Duodenal mucosa (tissue), 2 donors: ENCODE results near the gene CMTM7.
A peak's percentile ranks its signal among the peaks of the same experiment; 100 is the strongest.
"Not testable (repeated sequence)": the region's sequence is repeated elsewhere in the genome, so short reads cannot be mapped to it uniquely, and the experiment has no call there.

Source experiments
- H3K27ac ChIP-seq: one replicate; pipeline ENCODE4 v1.7.0; 2013; ENCODE audit warnings: low read depth, low read length
- H3K27me3 ChIP-seq, 2 donors: one replicate each; pipeline ENCODE4 v1.7.0; 2013; ENCODE audit warnings: low read length in 2 of 2, control low read depth in 1 of 2; ENCODE audit not compliant: insufficient read depth in 2 of 2, control insufficient read depth in 1 of 2
- H3K36me3 ChIP-seq, 2 donors: one replicate each; pipeline ENCODE4 v1.7.0; 2013; ENCODE audit warnings: low read length in 2 of 2, control low read depth in 1 of 2; ENCODE audit not compliant: insufficient read depth in 2 of 2, control insufficient read depth in 1 of 2
- H3K4me1 ChIP-seq, 2 donors: one replicate each; pipeline ENCODE4 v1.7.0; 2013; ENCODE audit warnings: low read length in 2 of 2, control low read depth in 1 of 2; ENCODE audit not compliant: insufficient read depth in 2 of 2, control insufficient read depth in 1 of 2
- H3K4me3 ChIP-seq, 2 donors: one replicate each; pipeline ENCODE4 v1.7.0; 2013; ENCODE audit warnings: low read length in 2 of 2, low read depth in 1 of 2
- H3K9ac ChIP-seq, 2 donors: one replicate each; pipeline ENCODE4 v1.7.0; 2013; ENCODE audit warnings: low read length in 2 of 2, low read depth in 1 of 2
- H3K9me3 ChIP-seq, 2 donors: one replicate each; pipeline ENCODE4 v1.7.0; 2013; ENCODE audit warnings: low read length in 2 of 2, control low read depth in 1 of 2; ENCODE audit not compliant: control insufficient read depth in 1 of 2

Gene CMTM7

GRCh38 chr3:32381922-32382321, 9.7 kb upstream of the CMTM7 start:
- H3K4me3 ChIP-seq, result no peak overlapping the region

GRCh38 chr3:32383136-32383711, 8.4 kb upstream of the CMTM7 start:
- Histone ChIP-seq H3K27ac (no peak overlapping the region), H3K27me3 (no peaks in the 10 kb centered on the region), H3K9me3 (no peaks in the 10 kb centered on the region), H3K4me1 (no peaks in the 10 kb centered on the region), H3K36me3 (no peaks in the 10 kb centered on the region), H3K4me3 (no peak overlapping the region), H3K9ac (no peak overlapping the region)

More at GRCh38 chr3:32381922-32382321, 9.7 kb upstream of the CMTM7 start:
- no peaks in the 10 kb centered on the region for H3K9me3 ChIP-seq
- H3K27ac ChIP-seq, result no peak overlapping the region
- no peak overlapping the region for H3K9ac ChIP-seq
- no peaks in the 10 kb centered on the region for H3K27me3 ChIP-seq
- no peaks in the 10 kb centered on the region for H3K36me3 ChIP-seq
- no peaks in the 10 kb centered on the region for H3K4me1 ChIP-seq

- Histone ChIP-seq H3K27me3 (no peaks in the 10 kb centered on the region), H3K4me1 (no peaks in the 10 kb centered on the region), H3K4me3 (no peak overlapping the region), H3K27ac (no peak overlapping the region), H3K36me3 (no peaks in the 10 kb centered on the region), H3K9ac (no peak overlapping the region), H3K9me3 (no peaks in the 10 kb centered on the region)
Measured at GRCh38 chr3:32384938-32385337, 6.7 kb upstream of the CMTM7 start.

GRCh38 chr3:32387512-32387911, 4.1 kb upstream of the CMTM7 start:
- no peak overlapping the region for H3K9ac ChIP-seq
- no peak overlapping the region for H3K27ac ChIP-seq
- no peaks in the 10 kb centered on the region for H3K36me3 ChIP-seq
- peaks cover 0 to 8% of the 10 kb centered on the region in 2 donors for H3K4me1 ChIP-seq
- no peaks in the 10 kb centered on the region for H3K27me3 ChIP-seq
- H3K4me3 ChIP-seq, result no peak overlapping the region
- no peaks in the 10 kb centered on the region for H3K9me3 ChIP-seq

- H3K4me3 ChIP-seq, H3K27ac ChIP-seq, H3K36me3 ChIP-seq, H3K27me3 ChIP-seq, H3K9ac ChIP-seq, H3K4me1 ChIP-seq, H3K9me3 ChIP-seq: not testable (repeated sequence)
Measured at GRCh38 chr3:32389577-32389976, 2.1 kb upstream of the CMTM7 start.

- peaks cover 0 to 8% of the 10 kb centered on the region in 2 donors for H3K4me1 ChIP-seq
- no peaks in the 10 kb centered on the region for H3K36me3 ChIP-seq
- H3K9me3 ChIP-seq, result no peaks in the 10 kb centered on the region
- H3K27me3 ChIP-seq, result no peaks in the 10 kb centered on the region
- peak overlapping the region; percentile 58 to 59 for H3K9ac ChIP-seq
- peak overlapping the region; percentile 77 to 79 for H3K4me3 ChIP-seq
- peak overlapping the region; percentile 17 for H3K27ac ChIP-seq
Measured at GRCh38 chr3:32392536-32393302, 1.1 kb downstream of the CMTM7 start.

- no peak overlapping the region for H3K27ac ChIP-seq
- H3K4me1 ChIP-seq, result peaks cover 1 to 12% of the 10 kb centered on the region in 2 donors
- H3K9me3 ChIP-seq, result no peaks in the 10 kb centered on the region
- no peaks in the 10 kb centered on the region for H3K36me3 ChIP-seq
- H3K4me3 ChIP-seq, result no peak overlapping the region
- H3K27me3 ChIP-seq, result no peaks in the 10 kb centered on the region
- no peak overlapping the region for H3K9ac ChIP-seq
Measured at GRCh38 chr3:32395496-32395895, 3.8 kb downstream of the CMTM7 start.

GRCh38 chr3:32397941-32398340, 6.3 kb downstream of the CMTM7 start:
- Histone ChIP-seq H3K27me3 (no peaks in the 10 kb centered on the region), H3K4me3 (no peak overlapping the region), H3K9me3 (no peaks in the 10 kb centered on the region), H3K27ac (no peak overlapping the region), H3K9ac (no peak overlapping the region), H3K36me3 (no peaks in the 10 kb centered on the region), H3K4me1 (peaks cover 12 to 13% of the 10 kb centered on the region in 2 donors)

- H3K4me1 ChIP-seq, result peaks cover 12 to 13% of the 10 kb centered on the region in 2 donors
- H3K9me3 ChIP-seq, result no peaks in the 10 kb centered on the region
- no peaks in the 10 kb centered on the region for H3K27me3 ChIP-seq
- H3K27ac ChIP-seq, result no peak overlapping the region
- no peaks in the 10 kb centered on the region for H3K36me3 ChIP-seq
- H3K4me3 ChIP-seq, result no peak overlapping the region
- no peak overlapping the region for H3K9ac ChIP-seq
Measured at GRCh38 chr3:32398531-32398930, 6.9 kb downstream of the CMTM7 start.

GRCh38 chr3:32399030-32399620, 7.5 kb downstream of the CMTM7 start:
- Histone ChIP-seq H3K4me3 (no peak overlapping the region), H3K9ac (no peak overlapping the region), H3K4me1 (peaks cover 12 to 13% of the 10 kb centered on the region in 2 donors), H3K27me3 (no peaks in the 10 kb centered on the region), H3K9me3 (no peaks in the 10 kb centered on the region), H3K27ac (no peak overlapping the region), H3K36me3 (no peaks in the 10 kb centered on the region)
